PC-3 (cell line): ENCODE results near the gene SRGAP1. TPM values are rescaled to one million over a fixed set of nuclear protein-coding genes. Genes with fewer than 3 reads are reported as not detected.

ENCODE experiments used
- ATAC-seq: fragments of 200-7000 bp; cut with Tn5 transposase; 2 replicates; pipeline ENCODE4 v1.9.1; 2020; ENCODE audit warnings: mild to moderate bottlenecking, moderate library complexity
- BruUV-seq: library from RNA; stranded (reverse); fragments of 400-500 nt; replicated peaks from 2 replicates; lab custom pipeline; 2021; lab: Mats Ljungman, UMichigan
- CTCF ChIA-PET: fragments of 300-600 bp; sonication (Branson Sonifier 250); formaldehyde crosslinking; loops from one replicate; lab custom pipeline; 2022; ENCODE audit warnings: antibody characterized with exemption; lab: Charles Lee
- POLR2A ChIA-PET: fragments of 300-600 bp; sonication (Branson Sonifier 250); formaldehyde crosslinking; loops from one replicate; lab custom pipeline; 2022; ENCODE audit warnings: antibody characterized with exemption; ENCODE audit not compliant: unreplicated experiment; lab: Charles Lee
- DNase-seq: peaks from one replicate; pipeline ENCODE4 v3.0.0-alpha.2; 2015
- H2AFZ ChIP-seq: fragments of 300-600 bp; sonication (generic); 2 replicates; pipeline ENCODE4 v1.6.0; 2016; ENCODE audit warnings: antibody characterized with exemption, low read length
- H3F3A ChIP-seq: fragments of 300-600 bp; sonication (generic); one replicate; pipeline ENCODE4 v1.6.0; 2017; ENCODE audit warnings: antibody characterized with exemption, low read length, control low read depth, mild to moderate bottlenecking; ENCODE audit not compliant: unreplicated experiment
- H3K27ac ChIP-seq: fragments of 300-600 bp; sonication (generic); 2 replicates; pipeline ENCODE4 v1.5.1; 2016; ENCODE audit warnings: mild to moderate bottlenecking, low read length
- H3K27me3 ChIP-seq: fragments of 300-600 bp; sonication (generic); 2 replicates; pipeline ENCODE4 v1.6.1; 2016; ENCODE audit warnings: low read length, mixed read lengths
- H3K36me3 ChIP-seq: fragments of 300-600 bp; sonication (generic); 2 replicates; pipeline ENCODE4 v1.6.1; 2016; ENCODE audit warnings: low read depth, mixed run types, low read length, mixed read lengths
- H3K4me1 ChIP-seq: fragments of 300-600 bp; sonication (generic); 2 replicates; pipeline ENCODE4 v1.5.1; 2016; ENCODE audit warnings: low read length; ENCODE audit not compliant: insufficient read depth
- H3K4me2 ChIP-seq: fragments of 300-600 bp; sonication (generic); 2 replicates; pipeline ENCODE4 v1.6.0; 2016; ENCODE audit warnings: low read length
- H3K4me3 ChIP-seq: fragments of 300-600 bp; sonication (generic); 2 replicates; pipeline ENCODE4 v1.5.1; 2016; ENCODE audit warnings: mild to moderate bottlenecking, low read length, mixed read lengths
- H3K79me2 ChIP-seq: fragments of 300-600 bp; sonication (generic); 2 replicates; pipeline ENCODE4 v1.6.1; 2017; ENCODE audit warnings: low read length, mixed read lengths
- H3K9ac ChIP-seq: fragments of 300-600 bp; sonication (generic); 2 replicates; pipeline ENCODE4 v1.6.0; 2016; ENCODE audit warnings: mild to moderate bottlenecking, low read length
- H3K9me2 ChIP-seq: fragments of 300-600 bp; sonication (generic); replicated peaks from 2 replicates; pipeline ENCODE4 v1.6.1; 2016; ENCODE audit warnings: mixed run types, low read length, mixed read lengths
- H3K9me3 ChIP-seq: fragments of 300-600 bp; sonication (generic); 2 replicates; pipeline ENCODE4 v1.6.1; 2016; ENCODE audit warnings: low read length, mixed read lengths
- H4K20me1 ChIP-seq: fragments of 300-600 bp; sonication (generic); 2 replicates; pipeline ENCODE4 v1.6.1; 2016; ENCODE audit warnings: low read length, mixed read lengths
- CTCF ChIP-seq: fragments of 300-600 bp; sonication (generic); conservative IDR thresholded peaks from 2 replicates; pipeline ENCODE4 v1.5.1; 2017; ENCODE audit warnings: antibody characterized with exemption, low read depth, mild to moderate bottlenecking, low read length
- EZH2 ChIP-seq: fragments of 300-600 bp; sonication (generic); IDR thresholded peaks from one replicate; pipeline ENCODE4 v1.6.1; 2017; ENCODE audit warnings: antibody characterized with exemption, mild to moderate bottlenecking, low read length; ENCODE audit not compliant: unreplicated experiment
- EZH2phosphoT487 ChIP-seq: fragments of 300-600 bp; sonication (generic); IDR thresholded peaks from 2 replicates; pipeline ENCODE4 v1.6.1; 2018; ENCODE audit warnings: mild to moderate bottlenecking, antibody characterized with exemption, low read length, borderline replicate concordance
- intact Hi-C: fragments of 100-400 bp; cut with micrococcal nuclease; formaldehyde crosslinking; loops from 2 replicates; pipeline ENCODE4 v1.9.0; 2023
- total RNA-seq: library from RNA; depleted of rRNA; stranded (reverse); fragments of >200 nt; gene quantifications from 2 replicates; pipeline ENCODE4 v1.2.3, GENCODE V29; 2014

Gene SRGAP1
- total RNA-seq, 1 experiment from 2014 or later = 11.0 TPM

- ChIA-PET POLR2A (interaction anchor here (0.6 kb wide), 1 partner anchor 198 kb away, joined by 3 read pairs; no protein-coding TSS in a partner anchor), CTCF (no interaction called here)
- peak overlapping the region; percentile 89 for H3K4me3 ChIP-seq
- no TSS peak for BruUV-seq
- H2AFZ ChIP-seq = no peak overlapping the region; the same call in 1 of the 2 replicates
- no peak for TF ChIP-seq EZH2
- no peak for TF ChIP-seq EZH2phosphoT487
- TF ChIP-seq CTCF = no peak
- H3K4me1 ChIP-seq = peaks cover 27% of the 10 kb centered on the region
- intact Hi-C loops = loop anchor here (1.0 to 5.0 kb wide), 4 partner anchors 17 to 242 kb away; no protein-coding TSS in a partner anchor
- H3K9me2 ChIP-seq = no peaks in the 10 kb centered on the region
- H3K9ac ChIP-seq = peak overlapping the region; percentile 86
- H3F3A ChIP-seq = no peaks in the 10 kb centered on the region
- H3K27ac ChIP-seq = peak overlapping the region; percentile 61
- H3K4me2 ChIP-seq = peak overlapping the region; percentile 82
- no peaks in the 10 kb centered on the region for H3K9me3 ChIP-seq
- H4K20me1 ChIP-seq = peaks cover 6% of the 10 kb centered on the region; the same call in 1 of the 2 replicates
- no peaks in the 10 kb centered on the region for H3K36me3 ChIP-seq
- peak; percentile 91 for DNase-seq
- peaks cover 68% of the 10 kb centered on the region for H3K79me2 ChIP-seq
- no peaks in the 10 kb centered on the region for H3K27me3 ChIP-seq
- peak; percentile 49 for ATAC-seq
Observed at GRCh38 chr12:63845726-63846125, 1.2 kb downstream of the SRGAP1 start.

GRCh38 chr12:63846238-63846967 is 1.9 kb downstream of the SRGAP1 start:
- DNase-seq (peak; percentile 40), ATAC-seq (no peak)
- Histone ChIP-seq H3K27ac (peak overlapping the region; percentile 61), H3K9me3 (no peaks in the 10 kb centered on the region), H3K4me3 (peak overlapping the region; percentile 89), H3F3A (no peaks in the 10 kb centered on the region), H3K27me3 (no peaks in the 10 kb centered on the region), H2AFZ (no peak overlapping the region; the same call in 1 of the 2 replicates), H3K36me3 (no peaks in the 10 kb centered on the region), H4K20me1 (peaks cover 6% of the 10 kb centered on the region; the same call in 1 of the 2 replicates), H3K9ac (peak overlapping the region; percentile 86), H3K9me2 (no peaks in the 10 kb centered on the region), H3K4me1 (peaks cover 27% of the 10 kb centered on the region), H3K4me2 (peak overlapping the region; percentile 82), H3K79me2 (peaks cover 74% of the 10 kb centered on the region)
- ChIA-PET CTCF (no interaction called here), POLR2A (interaction anchor here (0.6 kb wide), 1 partner anchor 304 kb away, joined by 3 read pairs; no protein-coding TSS in a partner anchor)
- peak; percentile 47 for TF ChIP-seq CTCF
- TF ChIP-seq EZH2phosphoT487 = no peak
- BruUV-seq = no TSS peak
- intact Hi-C loops = loop anchor here (5.0 kb wide), 2 partner anchors 131 to 241 kb away; no protein-coding TSS in a partner anchor

- Histone ChIP-seq H4K20me1 (peaks cover 6% of the 10 kb centered on the region; the same call in 1 of the 2 replicates), H3K36me3 (no peaks in the 10 kb centered on the region; the same call in 1 of the 2 replicates), H3K9ac (no peak overlapping the region), H3K4me2 (peak overlapping the region; percentile 16), H3K4me1 (peaks cover 27% of the 10 kb centered on the region), H3F3A (no peaks in the 10 kb centered on the region), H3K9me2 (no peaks in the 10 kb centered on the region), H3K9me3 (no peaks in the 10 kb centered on the region), H3K79me2 (peaks cover 95% of the 10 kb centered on the region), H3K27me3 (no peaks in the 10 kb centered on the region), H3K27ac (no peak overlapping the region), H2AFZ (no peak overlapping the region), H3K4me3 (no peak overlapping the region)
- no TSS peak for BruUV-seq
- ATAC-seq = no peak
- ChIA-PET POLR2A (no interaction called here), CTCF (interaction anchor here (0.6 kb wide), 1 partner anchor 235 kb away, joined by 3 read pairs; no protein-coding TSS in a partner anchor)
- intact Hi-C loops = loop anchor here (5.0 kb wide), 2 partner anchors 129 to 239 kb away; no protein-coding TSS in a partner anchor
- TF ChIP-seq EZH2phosphoT487 = no peak
- TF ChIP-seq CTCF = no peak
- no peak for TF ChIP-seq EZH2
- no peak for DNase-seq
Observed at GRCh38 chr12:63848450-63848849, 4.0 kb downstream of the SRGAP1 start.
